Keratinocyte (primary cell): ENCODE measurements around the gene B9D1. TPM values are rescaled to one million over a fixed set of nuclear protein-coding genes. Genes with fewer than 3 reads are reported as not detected.

Source experiments
- DNase-seq: peaks from one replicate; pipeline ENCODE4 v3.0.0-alpha.2; 2011; ENCODE audit warnings: low read depth, missing footprints, low spot score
- FAIRE-seq: peaks from 2 replicates; lab custom pipeline; 2011; peaks lifted over from hg19 to GRCh38; lab: Jason Lieb, UNC
- H2AFZ ChIP-seq: 2 replicates; pipeline ENCODE4 v1.6.0; 2012; ENCODE audit warnings: low read length, control low read depth, inconsistent platforms; ENCODE audit not compliant: control insufficient read depth
- H3K27ac ChIP-seq: 2 replicates; pipeline ENCODE4 v1.5.1; 2011; ENCODE audit warnings: low read length; ENCODE audit not compliant: control insufficient read depth, insufficient read depth
- H3K27me3 ChIP-seq: 3 replicates; pipeline ENCODE4 v1.6.0; 2011; ENCODE audit warnings: low read length; ENCODE audit not compliant: control insufficient read depth, insufficient read depth; ENCODE audit errors: extremely low read depth
- H3K36me3 ChIP-seq, 2 experiments: 2 replicates in 1 of 2; 3 replicates in 1 of 2; pipeline ENCODE4 v1.5.1; 2011; ENCODE audit warnings: low read length in 2 of 2, mild to moderate bottlenecking in 1 of 2; ENCODE audit not compliant: control insufficient read depth in 2 of 2, insufficient read depth in 2 of 2; ENCODE audit errors: extremely low read depth in 1 of 2
- H3K4me1 ChIP-seq: 3 replicates; pipeline ENCODE4 v1.5.1; 2011; ENCODE audit warnings: low read length; ENCODE audit not compliant: control insufficient read depth, insufficient read depth; ENCODE audit errors: extremely low read depth
- H3K4me2 ChIP-seq: 3 replicates; pipeline ENCODE4 v1.6.0; 2011; ENCODE audit warnings: low read depth, low read length; ENCODE audit not compliant: control insufficient read depth, insufficient read depth; ENCODE audit errors: extremely low read depth
- H3K4me3 ChIP-seq, 3 experiments: fragments of 200-600 bp in 1 of 3; sonication (generic) in 1 of 3; 2 replicates in 2 of 3; 3 replicates in 1 of 3; pipeline ENCODE4 v1.5.1; 2011 to 2016; ENCODE audit warnings: low read length in 3 of 3, mild to moderate bottlenecking in 3 of 3, control low read depth in 2 of 3, inconsistent platforms in 1 of 3, low read depth in 1 of 3, mixed read lengths in 1 of 3, mixed run types in 1 of 3, moderate library complexity in 1 of 3; ENCODE audit not compliant: control insufficient read depth in 2 of 3, insufficient read depth in 2 of 3; ENCODE audit errors: extremely low read depth in 1 of 3
- H3K79me2 ChIP-seq: 2 replicates; pipeline ENCODE4 v1.6.0; 2012; ENCODE audit warnings: low read length; ENCODE audit not compliant: control insufficient read depth, insufficient read depth
- H3K9ac ChIP-seq: 3 replicates; pipeline ENCODE4 v1.6.0; 2011; ENCODE audit warnings: low read length; ENCODE audit not compliant: control insufficient read depth, insufficient read depth; ENCODE audit errors: extremely low read depth
- H3K9me1 ChIP-seq: 3 replicates; pipeline ENCODE4 v1.6.0; 2011; ENCODE audit warnings: low read length; ENCODE audit not compliant: control insufficient read depth, insufficient read depth; ENCODE audit errors: extremely low read depth
- H3K9me3 ChIP-seq: 2 replicates; pipeline ENCODE4 v1.5.1; 2012; ENCODE audit warnings: low read depth, low read length; ENCODE audit not compliant: control insufficient read depth
- H4K20me1 ChIP-seq: 3 replicates; pipeline ENCODE4 v1.6.0; 2011; ENCODE audit warnings: low read length; ENCODE audit not compliant: control insufficient read depth, insufficient read depth; ENCODE audit errors: extremely low read depth
- CTCF ChIP-seq, 3 experiments: IDR thresholded peaks in 1 of 3; conservative IDR thresholded peaks in 1 of 3; optimal IDR thresholded peaks in 1 of 3; 2 replicates in 2 of 3; 3 replicates in 1 of 3; pipeline versions ENCODE3 to v1.5.1; 2011; ENCODE audit warnings: low read length in 3 of 3, mild to moderate bottlenecking in 3 of 3, moderate library complexity in 2 of 3, control low read depth in 1 of 3, inconsistent platforms in 1 of 3; ENCODE audit not compliant: insufficient read depth in 2 of 3; ENCODE audit errors: extremely low read depth in 1 of 3
- EZH2 ChIP-seq: IDR thresholded peaks from one replicate; pipeline ENCODE4 v1.6.1; 2012; ENCODE audit warnings: inconsistent platforms, mild to moderate bottlenecking, low read length, moderate library complexity
- dilution Hi-C: fragments of 300-500 bp; cut with MboI; formaldehyde crosslinking; loops from one replicate; pipeline ENCODE4 v1.7.0; 2020; ENCODE audit warnings: low sequenced_read_pairs; ENCODE audit not compliant: extremely low pct_ligation_motif_present
- polyA plus RNA-seq, 5 experiments: library from polyadenylated mRNA; depleted of rRNA in 3 of 5; stranded (reverse) in 3 of 5; stranded (forward) in 1 of 5; unstranded in 1 of 5; fragments of >200 nt; gene quantifications; 1 replicate in 1 of 5; 2 replicates in 3 of 5; 3 replicates in 1 of 5; pipeline versions ENCODE4 v1.2.1 to v1.2.3, GENCODE V29; 2011 to 2012; ENCODE audit warnings: missing spikeins in 2 of 5, low read depth in 1 of 5, low replicate concordance in 1 of 5

The B9D1 gene
- polyA plus RNA-seq, 1 donor (not counting 4 experiments of a cell fraction or from before 2014, with no cell fraction given), result 30.3 TPM

DNA sequence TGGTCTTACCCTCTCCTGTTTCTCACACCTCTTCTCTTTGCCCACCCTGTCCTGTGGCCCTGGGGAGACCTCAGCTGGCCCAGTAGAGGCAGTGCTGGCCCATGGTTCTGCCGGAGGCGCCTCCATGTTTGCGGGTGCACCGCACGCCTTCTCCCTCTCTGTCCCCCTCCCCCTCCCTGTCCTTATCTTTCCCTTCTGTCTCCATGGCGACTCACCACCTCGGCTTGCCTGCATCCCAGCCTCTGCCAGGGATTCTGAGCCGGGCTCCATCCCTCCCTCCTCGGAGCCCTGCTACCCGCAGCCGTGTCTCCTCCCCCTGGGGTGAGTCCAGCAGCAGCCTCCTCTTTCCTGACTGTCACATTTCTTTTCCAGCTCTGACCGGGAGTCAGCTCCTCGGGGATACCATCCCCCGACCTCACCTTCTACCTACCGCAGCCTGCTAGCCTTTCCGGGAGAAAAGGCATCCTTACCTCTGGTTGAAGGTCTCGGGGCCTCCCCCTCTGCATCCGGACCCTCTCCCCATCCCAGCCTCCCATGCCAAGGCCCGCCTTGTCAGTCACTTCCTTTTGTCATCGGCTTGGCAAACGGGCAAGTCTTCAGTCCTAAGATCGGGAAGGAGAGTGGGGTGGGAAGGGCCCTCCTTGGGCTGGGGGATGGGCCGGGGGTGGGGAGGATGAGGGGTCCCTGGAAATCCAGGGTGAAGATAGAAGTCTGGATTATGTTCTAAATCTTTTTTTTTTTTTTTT, 48.5 kb upstream of the B9D1 start, which contains the start of gene RNF112:
TSS of gene RNF112 (plus strand) at position 358 of the 746 bp plus-strand sequence. CDS start at position 535, 177 bp downstream.
- no peaks in the 10 kb centered on the region for H4K20me1 ChIP-seq
- peaks cover 2% of the 10 kb centered on the region for H3K9me1 ChIP-seq
- dilution Hi-C loops, result no loop called here
- H3K27me3 ChIP-seq, result peaks cover 7% of the 10 kb centered on the region
- TF ChIP-seq CTCF (optimal IDR thresholded peaks at IDR 0.05 in 1 of 3, IDR thresholded peaks at IDR 0.05 in 1 of 3, conservative IDR thresholded peaks at IDR 0.05 in 1 of 3; ENCODE audit: extremely low read depth in 1 of 3, insufficient read depth in 2 of 3, low read length in 3 of 3) (no peak), EZH2 (no peak)
- no peak within 1 kb of the TSS for H2AFZ ChIP-seq
- H3K4me1 ChIP-seq, result peaks cover 14% of the 10 kb centered on the region
- H3K4me3 ChIP-seq, result no peak within 1 kb of the TSS
- H3K9ac ChIP-seq, result no peak within 1 kb of the TSS
- DNase-seq (no peak), FAIRE-seq (no peak)
- H3K27ac ChIP-seq, result no peak within 1 kb of the TSS
- no peaks in the 10 kb centered on the region for H3K79me2 ChIP-seq
- no peaks in the 10 kb centered on the region for H3K36me3 ChIP-seq
- no peaks in the 10 kb centered on the region for H3K9me3 ChIP-seq
- H3K4me2 ChIP-seq, result peak within 1 kb of the TSS; percentile 55

DNA sequence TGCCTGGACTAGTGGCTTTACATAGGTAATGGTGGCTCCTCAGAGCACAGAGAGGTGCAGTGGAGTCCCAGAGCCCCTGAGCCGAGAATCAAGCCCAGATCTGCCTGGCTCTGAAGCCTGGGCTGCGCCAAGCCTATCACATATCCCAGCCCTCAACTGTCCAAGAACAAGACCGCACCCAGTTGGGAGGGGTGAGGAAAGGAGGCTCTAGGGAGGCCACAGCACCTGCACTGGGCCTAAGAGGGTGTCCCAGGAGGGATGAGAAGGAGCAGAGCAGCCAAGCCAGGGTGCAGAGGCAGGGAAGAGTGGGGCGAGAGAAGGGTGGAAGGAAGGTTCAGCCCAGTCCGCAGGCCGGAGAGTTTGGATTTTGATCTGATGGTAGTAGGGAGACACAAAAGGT, 47.6 kb upstream of the B9D1 start:
- Histone ChIP-seq H3K4me2 (peak overlapping the region; percentile 55), H3K9me3 (no peaks in the 10 kb centered on the region), H3K79me2 (no peaks in the 10 kb centered on the region), H3K4me3 (peak overlapping the region in 1 of 3 experiments; percentile 31), H2AFZ (no peak overlapping the region), H3K9ac (no peak overlapping the region), H3K4me1 (peaks cover 14% of the 10 kb centered on the region), H3K9me1 (peaks cover 2% of the 10 kb centered on the region), H3K36me3 (no peaks in the 10 kb centered on the region), H3K27me3 (peaks cover 6% of the 10 kb centered on the region), H3K27ac (no peak overlapping the region), H4K20me1 (no peaks in the 10 kb centered on the region)
- dilution Hi-C loops, result no loop called here
- DNase-seq (no peak), FAIRE-seq (no peak)
- TF ChIP-seq EZH2, result no peak
- no peak for TF ChIP-seq CTCF (optimal IDR thresholded peaks at IDR 0.05 in 1 of 3, IDR thresholded peaks at IDR 0.05 in 1 of 3, conservative IDR thresholded peaks at IDR 0.05 in 1 of 3; ENCODE audit: extremely low read depth in 1 of 3, insufficient read depth in 2 of 3, low read length in 3 of 3)
